H1 (cell line): ENCODE results near the gene OPN1SW.

Experiments used
- POLR2AphosphoS5 ChIP-seq: IDR thresholded peaks from 2 replicates; pipeline ENCODE4 v1.6.1; 2011; ENCODE audit warnings: low read depth, low read length
- SIN3A ChIP-seq, 2 experiments: IDR thresholded peaks in 1 of 2; conservative IDR thresholded peaks in 1 of 2; 2 replicates each; pipeline ENCODE4 v1.6.1; 2011 to 2012; ENCODE audit warnings: low read length in 2 of 2, improper control_type of control experiment in 1 of 2, low read depth in 1 of 2, mild to moderate bottlenecking in 1 of 2
- SRF ChIP-seq: IDR thresholded peaks from 2 replicates; pipeline ENCODE4 v1.6.1; 2011; ENCODE audit warnings: mild to moderate bottlenecking, low read depth, low read length, moderate library complexity
- TEAD4 ChIP-seq: IDR thresholded peaks from 2 replicates; pipeline ENCODE4 v1.6.1; 2012; ENCODE audit warnings: low read depth, low read length, inconsistent platforms, mixed read lengths

DNA sequence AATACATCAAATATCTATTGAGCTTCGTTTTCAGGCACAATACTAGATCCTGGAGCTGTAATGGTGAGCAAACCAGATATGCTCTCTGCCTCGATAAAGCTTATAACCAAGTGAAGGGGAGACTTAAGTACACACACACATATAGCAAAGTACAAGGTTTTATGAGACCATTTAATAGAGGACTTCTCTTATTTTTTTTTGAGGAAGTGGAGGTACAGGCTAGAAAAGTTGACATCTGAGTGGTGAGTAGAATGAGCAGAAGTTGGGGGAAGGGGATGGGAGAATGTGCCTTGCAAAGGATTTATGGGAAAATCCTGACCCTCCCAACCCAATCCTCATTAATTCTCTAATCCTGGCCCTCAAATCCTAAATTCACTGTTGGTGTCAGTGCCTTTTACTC, 23.9 kb upstream of the OPN1SW start:
- TF ChIP-seq TEAD4 (no peak), SIN3A (conservative IDR thresholded peaks at IDR 0.05 in 1 of 2, IDR thresholded peaks at IDR 0.05 in 1 of 2; ENCODE audit: low read depth in 1 of 2, low read length in 2 of 2) (no peak), POLR2AphosphoS5 (no peak), SRF (no peak)
